ENCODE data around the gene SINHCAF. TPM values are rescaled to one million over a fixed set of nuclear protein-coding genes. Genes with fewer than 3 reads are reported as not detected.

SINHCAF gene
- total RNA-seq, 4 donors from 2014 or later = 1.5 to 8.6 (median 2.8) TPM

DNA sequence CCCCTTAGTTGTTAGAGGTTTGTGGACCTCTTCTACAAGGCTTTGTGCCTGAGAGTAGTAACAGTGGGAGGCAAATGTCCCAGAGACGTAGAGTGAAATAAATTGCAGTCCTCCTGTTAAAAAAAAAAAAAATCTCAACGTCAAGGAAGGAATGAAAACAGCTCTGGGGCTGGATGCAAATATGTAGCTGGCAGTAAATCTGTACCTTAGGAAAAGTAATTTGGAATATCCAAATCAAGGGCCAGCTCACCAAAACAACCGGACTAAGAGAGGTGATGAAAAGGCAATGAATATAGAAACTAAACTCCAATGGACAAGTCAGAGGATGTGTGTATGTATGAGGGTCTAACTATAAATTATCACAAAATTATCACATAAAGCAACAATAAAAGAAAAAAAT is 27.0 kb downstream of the SINHCAF start:
- DNase-seq = no peak
- H3K4me3 ChIP-seq = no peak overlapping the region
- in situ Hi-C loops (cut with MboI; ENCODE audit: low sequenced_read_pairs in 4 of 4) (no loop called here), intact Hi-C loops (cut with DNase I; ENCODE audit: low total_unique reads) (no loop called here)
- H3K27me3 ChIP-seq = no peaks in the 10 kb centered on the region
- no peaks in the 10 kb centered on the region for H3K9me3 ChIP-seq
- no peaks in the 10 kb centered on the region for H3K4me1 ChIP-seq
- no peak overlapping the region for H3K27ac ChIP-seq
- H3K36me3 ChIP-seq = no peaks in the 10 kb centered on the region
- TF ChIP-seq POLR2A (IDR thresholded peaks at IDR 0.05) = no peak
- TF ChIP-seq, protein P1, sequence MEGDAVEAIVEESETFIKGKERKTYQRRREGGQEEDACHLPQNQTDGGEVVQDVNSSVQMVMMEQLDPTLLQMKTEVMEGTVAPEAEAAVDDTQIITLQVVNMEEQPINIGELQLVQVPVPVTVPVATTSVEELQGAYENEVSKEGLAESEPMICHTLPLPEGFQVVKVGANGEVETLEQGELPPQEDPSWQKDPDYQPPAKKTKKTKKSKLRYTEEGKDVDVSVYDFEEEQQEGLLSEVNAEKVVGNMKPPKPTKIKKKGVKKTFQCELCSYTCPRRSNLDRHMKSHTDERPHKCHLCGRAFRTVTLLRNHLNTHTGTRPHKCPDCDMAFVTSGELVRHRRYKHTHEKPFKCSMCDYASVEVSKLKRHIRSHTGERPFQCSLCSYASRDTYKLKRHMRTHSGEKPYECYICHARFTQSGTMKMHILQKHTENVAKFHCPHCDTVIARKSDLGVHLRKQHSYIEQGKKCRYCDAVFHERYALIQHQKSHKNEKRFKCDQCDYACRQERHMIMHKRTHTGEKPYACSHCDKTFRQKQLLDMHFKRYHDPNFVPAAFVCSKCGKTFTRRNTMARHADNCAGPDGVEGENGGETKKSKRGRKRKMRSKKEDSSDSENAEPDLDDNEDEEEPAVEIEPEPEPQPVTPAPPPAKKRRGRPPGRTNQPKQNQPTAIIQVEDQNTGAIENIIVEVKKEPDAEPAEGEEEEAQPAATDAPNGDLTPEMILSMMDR (IDR thresholded peaks at IDR 0.05 in 4 of 5, conservative IDR thresholded peaks at IDR 0.05 in 1 of 5) = no peak
- no peak for ATAC-seq

DNA sequence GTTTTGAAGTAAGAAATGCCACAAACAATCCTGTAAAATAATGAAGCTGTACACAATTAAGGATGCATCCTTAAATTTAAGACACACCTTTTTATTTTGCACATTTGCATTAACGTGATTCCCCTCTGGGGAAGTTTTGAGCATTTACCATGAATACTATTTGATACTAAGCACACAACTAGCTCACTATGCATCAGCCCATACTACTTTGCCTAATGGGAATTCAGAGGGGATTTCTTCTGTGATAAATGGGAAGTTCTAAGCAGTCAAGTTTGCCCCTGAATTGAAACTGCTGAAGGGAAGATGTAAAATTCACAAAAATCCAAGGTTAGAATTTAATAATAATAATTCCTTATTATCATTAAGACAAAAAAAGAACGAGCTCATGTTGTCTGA is 27.4 kb downstream of the SINHCAF start:
- H3K9me3 ChIP-seq = no peaks in the 10 kb centered on the region
- no peak for DNase-seq
- no peaks in the 10 kb centered on the region for H3K27me3 ChIP-seq
- H3K4me1 ChIP-seq = no peaks in the 10 kb centered on the region
- intact Hi-C loops (cut with DNase I; ENCODE audit: low total_unique reads) = no loop called here
- in situ Hi-C loops (cut with MboI; ENCODE audit: low sequenced_read_pairs in 4 of 4) = no loop called here
- H3K36me3 ChIP-seq = no peaks in the 10 kb centered on the region
- ATAC-seq = no peak
- no peak overlapping the region for H3K27ac ChIP-seq
- no peak overlapping the region for H3K4me3 ChIP-seq
- no peak for TF ChIP-seq POLR2A (IDR thresholded peaks at IDR 0.05)
- TF ChIP-seq, protein P1 (IDR thresholded peaks at IDR 0.05 in 4 of 5, conservative IDR thresholded peaks at IDR 0.05 in 1 of 5) = no peak

GRCh38 chr12:31297572-31298514 is 28.1 kb downstream of the SINHCAF start:
- no peak for ATAC-seq
- Histone ChIP-seq H3K36me3 (no peaks in the 10 kb centered on the region), H3K4me3 (no peak overlapping the region), H3K4me1 (no peaks in the 10 kb centered on the region), H3K27ac (no peak overlapping the region), H3K27me3 (no peaks in the 10 kb centered on the region), H3K9me3 (no peaks in the 10 kb centered on the region)
- intact Hi-C loops (cut with DNase I; ENCODE audit: low total_unique reads) = no loop called here
- in situ Hi-C loops (cut with MboI; ENCODE audit: low sequenced_read_pairs in 4 of 4) = no loop called here
- no peak for DNase-seq
- no peak for TF ChIP-seq POLR2A (IDR thresholded peaks at IDR 0.05)
- TF ChIP-seq, protein P1 (IDR thresholded peaks at IDR 0.05 in 4 of 5, conservative IDR thresholded peaks at IDR 0.05 in 1 of 5) = no peak

- Histone ChIP-seq H3K4me3 (no peak overlapping the region), H3K4me1 (no peaks in the 10 kb centered on the region), H3K36me3 (peaks cover 0 to 7% of the 10 kb centered on the region in 2 donors), H3K27ac (no peak overlapping the region), H3K27me3 (no peaks in the 10 kb centered on the region), H3K9me3 (no peaks in the 10 kb centered on the region)
- DNase-seq (no peak), ATAC-seq (no peak)
- TF ChIP-seq, protein P1 (IDR thresholded peaks at IDR 0.05 in 4 of 5, conservative IDR thresholded peaks at IDR 0.05 in 1 of 5) = no peak
- TF ChIP-seq POLR2A (IDR thresholded peaks at IDR 0.05) = no peak
- in situ Hi-C loops (cut with MboI; ENCODE audit: low sequenced_read_pairs in 4 of 4) (no loop called here), intact Hi-C loops (cut with DNase I; ENCODE audit: low total_unique reads) (no loop called here)
Measured at GRCh38 chr12:31289441-31289840, 36.5 kb downstream of the SINHCAF start.

All from gastrocnemius medialis (tissue), 4 donors.